ENCODE results near the gene R3HDML. TPM values are rescaled to one million over a fixed set of nuclear protein-coding genes. Genes with fewer than 3 reads are reported as not detected.
"Not testable (repeated sequence)": the region's sequence is repeated elsewhere in the genome, so short reads cannot be mapped to it uniquely, and the experiment has no call there.

The R3HDML gene
- total and polyA plus RNA-seq, 9 donors = not detected

DNA sequence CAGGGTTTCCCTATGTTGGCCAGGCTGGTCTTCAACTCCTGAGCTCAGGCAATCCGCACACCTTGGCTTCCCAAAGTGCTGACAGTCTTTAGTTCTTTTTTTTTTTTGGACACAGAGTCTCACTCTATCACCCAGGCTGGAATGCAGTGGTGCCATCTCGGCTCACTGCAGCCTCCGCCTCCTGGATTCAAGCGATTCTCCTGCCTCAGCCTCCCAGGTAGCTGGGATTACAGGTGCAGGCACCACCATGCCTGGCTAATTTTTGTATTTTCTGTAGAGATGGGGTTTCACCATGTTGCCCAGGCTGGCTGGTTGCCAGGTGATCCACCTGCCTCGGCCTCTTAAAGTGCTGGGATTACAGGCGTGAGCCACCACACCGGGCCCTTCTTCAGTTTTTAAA lies 9.1 kb upstream of the R3HDML start:
- H3K27ac ChIP-seq (ENCODE audit: low read length); H3K4me3 ChIP-seq (ENCODE audit: low read length); H3K9me3 ChIP-seq (replicated peaks; ENCODE audit: control insufficient read depth, low read depth, low read length); H3K27me3 ChIP-seq (ENCODE audit: control insufficient read depth, insufficient read depth, low read length); H3K4me1 ChIP-seq (ENCODE audit: control insufficient read depth, insufficient read depth, low read length); DNase-seq; H3K36me3 ChIP-seq (ENCODE audit: control insufficient read depth, insufficient read depth, low read length): not testable (repeated sequence)
- 83% methylated on average over 7 of the region's 7 CpGs for WGBS (ENCODE audit: insufficient coverage)

DNA sequence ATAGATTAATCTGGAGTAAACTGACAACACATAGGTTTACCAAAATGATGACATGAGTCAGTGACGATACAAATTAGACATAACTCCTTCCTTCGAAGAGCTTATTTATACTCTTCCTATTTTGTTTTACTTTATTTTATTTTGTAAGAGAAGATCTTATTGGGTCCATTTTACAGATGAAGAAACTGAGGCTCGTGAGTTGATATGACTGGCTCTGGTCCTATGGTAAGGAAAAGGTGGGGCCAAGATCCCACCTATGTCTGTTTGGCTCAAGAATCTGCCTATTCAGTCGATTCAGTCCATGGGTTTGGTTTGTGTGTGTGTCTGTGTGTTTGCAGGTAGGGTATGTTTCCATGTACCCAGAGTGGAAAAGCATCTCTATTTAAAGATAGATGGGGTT lies 8.4 kb upstream of the R3HDML start:
- H3K9me3 ChIP-seq (replicated peaks; ENCODE audit: control insufficient read depth, low read depth, low read length) = no peaks in the 10 kb centered on the region
- no peak overlapping the region for H3K27ac ChIP-seq (ENCODE audit: low read length)
- no peak for DNase-seq
- H3K36me3 ChIP-seq (ENCODE audit: control insufficient read depth, insufficient read depth, low read length) = no peaks in the 10 kb centered on the region
- WGBS (ENCODE audit: insufficient coverage) = 100% methylated on average over 1 of the region's 4 CpGs
- peaks cover 8% of the 10 kb centered on the region for H3K4me1 ChIP-seq (ENCODE audit: control insufficient read depth, insufficient read depth, low read length)
- H3K4me3 ChIP-seq (ENCODE audit: low read length) = no peak overlapping the region
- H3K27me3 ChIP-seq (ENCODE audit: control insufficient read depth, insufficient read depth, low read length) = no peaks in the 10 kb centered on the region

DNA sequence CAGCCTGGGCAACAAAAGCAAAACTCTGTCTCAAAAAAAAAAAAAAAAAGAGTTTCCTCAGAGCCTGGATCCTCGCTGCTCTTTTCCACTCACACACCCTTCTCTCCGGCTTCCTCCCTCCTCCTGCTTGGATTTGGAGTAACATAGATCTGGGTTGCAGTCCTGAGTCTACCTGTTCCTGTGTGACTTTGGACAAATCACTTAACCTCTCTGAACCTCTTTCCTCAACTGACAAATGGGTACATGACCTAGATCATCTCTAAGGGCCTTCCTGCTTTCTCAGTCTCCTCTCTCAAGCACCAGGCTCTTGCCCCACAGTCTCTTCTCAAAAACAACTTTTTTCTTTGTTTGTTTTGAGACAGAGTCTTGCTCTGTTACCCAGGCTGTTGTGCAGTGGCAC lies 5.6 kb upstream of the R3HDML start:
- DNase-seq = no peak
- no peak overlapping the region for H3K27ac ChIP-seq (ENCODE audit: low read length)
- no CpG with 5 or more reads among the region's 2 CpGs for WGBS (ENCODE audit: insufficient coverage)
- peaks cover 5% of the 10 kb centered on the region for H3K27me3 ChIP-seq (ENCODE audit: control insufficient read depth, insufficient read depth, low read length)
- no peaks in the 10 kb centered on the region for H3K36me3 ChIP-seq (ENCODE audit: control insufficient read depth, insufficient read depth, low read length)
- H3K4me3 ChIP-seq (ENCODE audit: low read length) = no peak overlapping the region
- peaks cover 8% of the 10 kb centered on the region for H3K4me1 ChIP-seq (ENCODE audit: control insufficient read depth, insufficient read depth, low read length)
- H3K9me3 ChIP-seq (replicated peaks; ENCODE audit: control insufficient read depth, low read depth, low read length) = no peaks in the 10 kb centered on the region

DNA sequence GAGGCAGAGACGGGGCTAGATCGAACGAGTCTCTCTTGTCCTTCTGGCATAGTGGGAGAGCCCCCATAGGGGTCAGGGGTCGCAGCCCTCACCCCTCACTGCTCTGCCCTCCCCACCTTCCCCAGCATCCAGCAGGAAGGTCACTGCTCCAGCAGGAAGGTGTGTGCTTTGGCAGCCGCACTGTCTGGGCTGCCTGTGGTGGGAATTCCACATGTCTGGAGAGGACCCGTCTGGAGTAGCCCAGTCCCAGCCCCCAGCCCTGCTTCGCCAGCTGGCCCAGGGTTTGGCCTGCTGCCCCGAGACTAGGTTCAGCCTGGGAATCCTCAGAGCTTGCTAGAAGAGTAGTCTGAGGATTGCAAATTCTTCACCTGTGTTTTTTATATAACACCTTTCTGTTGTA lies 2.5 kb upstream of the R3HDML start:
- DNase-seq = no peak
- H3K27ac ChIP-seq (ENCODE audit: low read length) = no peak overlapping the region
- H3K4me3 ChIP-seq (ENCODE audit: low read length) = no peak overlapping the region
- 15% methylated on average over 5 of the region's 8 CpGs for WGBS (ENCODE audit: insufficient coverage)
- no peaks in the 10 kb centered on the region for H3K9me3 ChIP-seq (replicated peaks; ENCODE audit: control insufficient read depth, low read depth, low read length)
- no peaks in the 10 kb centered on the region for H3K36me3 ChIP-seq (ENCODE audit: control insufficient read depth, insufficient read depth, low read length)
- H3K27me3 ChIP-seq (ENCODE audit: control insufficient read depth, insufficient read depth, low read length) = peaks cover 10% of the 10 kb centered on the region
- no peaks in the 10 kb centered on the region for H3K4me1 ChIP-seq (ENCODE audit: control insufficient read depth, insufficient read depth, low read length)

DNA sequence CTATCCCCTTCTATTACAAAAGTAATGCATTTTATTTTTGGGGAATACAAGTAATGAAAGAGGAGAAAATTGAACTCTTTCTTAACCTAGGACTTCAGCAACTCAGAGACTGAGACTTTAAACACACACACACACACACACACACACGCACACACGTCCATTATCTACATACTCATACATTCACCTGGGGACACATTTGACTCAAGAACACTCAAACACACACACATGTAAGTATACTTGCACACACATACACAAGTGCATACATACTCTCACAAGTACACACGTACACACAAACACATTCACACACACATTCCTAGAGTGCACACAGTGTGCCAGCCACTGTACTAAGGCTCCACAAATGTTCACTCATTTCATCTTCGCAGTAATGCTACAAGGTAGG lies 2.1 kb upstream of the R3HDML start:
- peaks cover 10% of the 10 kb centered on the region for H3K27me3 ChIP-seq (ENCODE audit: control insufficient read depth, insufficient read depth, low read length)
- no peaks in the 10 kb centered on the region for H3K36me3 ChIP-seq (ENCODE audit: control insufficient read depth, insufficient read depth, low read length)
- no peaks in the 10 kb centered on the region for H3K4me1 ChIP-seq (ENCODE audit: control insufficient read depth, insufficient read depth, low read length)
- no peak overlapping the region for H3K27ac ChIP-seq (ENCODE audit: low read length)
- H3K9me3 ChIP-seq (replicated peaks; ENCODE audit: control insufficient read depth, low read depth, low read length) = no peaks in the 10 kb centered on the region
- no peak overlapping the region for H3K4me3 ChIP-seq (ENCODE audit: low read length)
- WGBS (ENCODE audit: insufficient coverage) = 55% methylated on average over 3 of the region's 4 CpGs
- no peak for DNase-seq

DNA sequence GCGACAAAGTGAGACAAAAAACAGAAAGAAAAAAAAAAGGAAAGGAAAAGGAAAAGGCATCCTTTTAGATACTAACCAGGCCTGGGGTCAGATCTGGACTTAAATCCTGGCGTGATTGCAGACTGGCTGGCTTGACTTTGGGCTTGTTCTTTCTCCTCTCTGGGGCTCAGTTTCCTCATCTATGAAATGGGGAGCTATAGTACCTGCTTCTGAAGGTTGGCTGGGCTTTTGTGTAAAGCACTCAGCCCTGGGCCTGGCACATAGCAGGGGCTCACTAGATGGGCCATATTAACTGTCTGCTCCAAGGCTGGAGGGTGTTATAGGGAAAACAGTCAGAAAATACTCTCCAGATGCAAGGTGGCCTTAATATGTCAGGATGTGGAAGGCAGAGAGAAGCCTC lies 1.2 kb upstream of the R3HDML start:
- Histone ChIP-seq H3K4me1 (ENCODE audit: control insufficient read depth, insufficient read depth, low read length) (no peaks in the 10 kb centered on the region), H3K4me3 (ENCODE audit: low read length) (no peak overlapping the region), H3K9me3 (replicated peaks; ENCODE audit: control insufficient read depth, low read depth, low read length) (no peaks in the 10 kb centered on the region), H3K27ac (ENCODE audit: low read length) (no peak overlapping the region), H3K36me3 (ENCODE audit: control insufficient read depth, insufficient read depth, low read length) (no peaks in the 10 kb centered on the region), H3K27me3 (ENCODE audit: control insufficient read depth, insufficient read depth, low read length) (peaks cover 10% of the 10 kb centered on the region)
- WGBS (ENCODE audit: insufficient coverage) = 100% methylated on average over 1 of the region's 2 CpGs
- no peak for DNase-seq

DNA sequence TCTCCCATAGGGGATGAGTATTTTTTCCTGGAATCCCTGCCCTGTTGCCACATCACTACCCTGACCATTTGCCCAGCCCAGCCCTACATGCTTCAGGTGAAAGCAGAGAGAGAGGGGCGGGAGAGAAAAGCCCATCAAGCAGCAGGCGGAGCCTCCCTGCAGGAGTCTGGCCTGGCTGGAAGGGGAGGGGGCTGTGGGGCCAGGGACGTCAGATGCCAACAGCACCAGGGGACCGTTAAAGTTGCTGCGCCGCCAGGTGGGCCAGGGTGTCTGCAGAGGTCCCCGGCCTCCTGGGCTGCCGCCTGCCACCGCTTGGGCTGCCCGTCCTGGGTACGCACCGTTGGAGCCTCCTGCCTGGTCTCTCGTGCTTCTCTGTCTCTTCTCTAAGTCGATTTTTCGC lies 757 bp upstream of the R3HDML start:
- Histone ChIP-seq H3K36me3 (ENCODE audit: control insufficient read depth, insufficient read depth, low read length) (no peaks in the 10 kb centered on the region), H3K4me3 (ENCODE audit: low read length) (no peak overlapping the region), H3K27me3 (ENCODE audit: control insufficient read depth, insufficient read depth, low read length) (peaks cover 10% of the 10 kb centered on the region), H3K9me3 (replicated peaks; ENCODE audit: control insufficient read depth, low read depth, low read length) (no peaks in the 10 kb centered on the region), H3K4me1 (ENCODE audit: control insufficient read depth, insufficient read depth, low read length) (no peaks in the 10 kb centered on the region), H3K27ac (ENCODE audit: low read length) (no peak overlapping the region)
- no peak for DNase-seq
- 18% methylated on average over 13 of the region's 15 CpGs for WGBS (ENCODE audit: insufficient coverage)

DNA sequence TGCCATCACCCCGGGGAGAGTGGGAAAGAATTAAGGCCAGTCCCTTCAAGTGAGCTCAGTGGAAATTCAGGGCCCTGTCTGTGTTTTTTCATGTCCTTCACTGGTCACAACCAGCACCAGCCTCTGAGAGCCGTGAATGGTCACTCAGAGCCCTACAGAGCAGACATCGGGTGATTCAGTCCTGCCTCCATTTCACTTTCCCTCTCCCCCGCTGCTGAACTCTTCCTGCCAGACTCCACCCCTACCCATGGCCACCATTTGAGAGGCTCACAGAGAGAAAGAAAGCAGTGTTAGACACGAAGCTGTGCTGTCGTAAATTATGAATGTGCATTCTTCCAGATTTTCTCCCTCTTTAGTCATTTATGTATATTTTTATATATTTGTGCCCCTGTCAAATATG lies 5.4 kb downstream of the R3HDML start:
- Histone ChIP-seq H3K4me1 (ENCODE audit: control insufficient read depth, insufficient read depth, low read length) (no peaks in the 10 kb centered on the region), H3K36me3 (ENCODE audit: control insufficient read depth, insufficient read depth, low read length) (no peaks in the 10 kb centered on the region), H3K4me3 (ENCODE audit: low read length) (no peak overlapping the region), H3K27me3 (ENCODE audit: control insufficient read depth, insufficient read depth, low read length) (peaks cover 2% of the 10 kb centered on the region), H3K27ac (ENCODE audit: low read length) (no peak overlapping the region), H3K9me3 (replicated peaks; ENCODE audit: control insufficient read depth, low read depth, low read length) (no peaks in the 10 kb centered on the region)
- DNase-seq = no peak
- 63% methylated on average over 2 of the region's 6 CpGs for WGBS (ENCODE audit: insufficient coverage)

DNA sequence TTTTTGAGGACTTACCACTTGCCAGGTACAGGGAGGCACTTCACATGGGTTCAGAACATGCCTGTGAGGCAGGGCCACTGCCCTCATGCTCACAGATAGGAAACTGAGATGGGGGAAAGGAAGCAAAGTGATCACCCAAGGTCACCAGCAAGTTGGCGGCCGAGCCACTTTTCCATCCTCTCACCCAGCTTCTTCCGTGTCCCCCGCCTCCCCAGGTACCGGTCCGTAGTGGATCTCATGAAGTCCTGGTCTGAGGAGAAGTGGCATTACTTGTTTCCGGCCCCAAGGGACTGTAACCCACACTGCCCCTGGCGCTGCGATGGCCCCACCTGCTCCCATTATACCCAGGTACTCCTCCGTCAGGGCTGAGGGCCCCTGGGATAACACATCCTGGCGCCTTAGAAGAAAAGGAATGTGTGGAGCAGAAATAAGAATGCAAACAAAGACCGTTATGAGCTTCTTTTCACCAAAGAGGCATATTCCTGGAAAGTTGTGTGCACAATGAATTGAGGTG lies 6.4 kb downstream of the R3HDML start:
- no peak for DNase-seq
- WGBS (ENCODE audit: insufficient coverage) = 45% methylated on average over 2 of the region's 12 CpGs
- H3K4me1 ChIP-seq (ENCODE audit: control insufficient read depth, insufficient read depth, low read length) = no peaks in the 10 kb centered on the region
- H3K27me3 ChIP-seq (ENCODE audit: control insufficient read depth, insufficient read depth, low read length) = peaks cover 2% of the 10 kb centered on the region
- H3K36me3 ChIP-seq (ENCODE audit: control insufficient read depth, insufficient read depth, low read length) = no peaks in the 10 kb centered on the region
- no peaks in the 10 kb centered on the region for H3K9me3 ChIP-seq (replicated peaks; ENCODE audit: control insufficient read depth, low read depth, low read length)
- no peak overlapping the region for H3K27ac ChIP-seq (ENCODE audit: low read length)
- no peak overlapping the region for H3K4me3 ChIP-seq (ENCODE audit: low read length)

DNA sequence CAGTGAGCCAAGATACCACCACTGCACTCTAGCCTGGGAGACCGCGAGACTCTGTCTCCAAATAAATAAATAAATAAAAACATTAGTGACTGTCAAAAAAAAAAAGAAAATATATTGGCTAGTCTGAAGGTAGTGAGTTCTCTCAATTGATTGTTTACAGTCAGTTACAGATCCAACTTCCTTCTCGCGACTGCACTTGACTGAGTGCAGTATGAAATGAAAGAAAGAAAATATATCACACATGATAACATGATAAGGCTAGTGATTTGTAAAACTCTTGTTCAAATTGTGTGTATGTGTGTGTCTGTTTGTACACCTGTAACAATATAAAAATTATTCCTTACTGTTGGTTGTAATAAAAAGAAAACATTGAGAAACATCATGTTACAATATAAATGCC lies 7.9 kb downstream of the R3HDML start:
- Histone ChIP-seq H3K36me3 (ENCODE audit: control insufficient read depth, insufficient read depth, low read length) (no peaks in the 10 kb centered on the region), H3K27me3 (ENCODE audit: control insufficient read depth, insufficient read depth, low read length) (peaks cover 2% of the 10 kb centered on the region), H3K4me1 (ENCODE audit: control insufficient read depth, insufficient read depth, low read length) (no peaks in the 10 kb centered on the region), H3K4me3 (ENCODE audit: low read length) (no peak overlapping the region), H3K27ac (ENCODE audit: low read length) (no peak overlapping the region), H3K9me3 (replicated peaks; ENCODE audit: control insufficient read depth, low read depth, low read length) (no peaks in the 10 kb centered on the region)
- WGBS (ENCODE audit: insufficient coverage) = no CpG with 5 or more reads among the region's 4 CpGs
- no peak for DNase-seq

DNA sequence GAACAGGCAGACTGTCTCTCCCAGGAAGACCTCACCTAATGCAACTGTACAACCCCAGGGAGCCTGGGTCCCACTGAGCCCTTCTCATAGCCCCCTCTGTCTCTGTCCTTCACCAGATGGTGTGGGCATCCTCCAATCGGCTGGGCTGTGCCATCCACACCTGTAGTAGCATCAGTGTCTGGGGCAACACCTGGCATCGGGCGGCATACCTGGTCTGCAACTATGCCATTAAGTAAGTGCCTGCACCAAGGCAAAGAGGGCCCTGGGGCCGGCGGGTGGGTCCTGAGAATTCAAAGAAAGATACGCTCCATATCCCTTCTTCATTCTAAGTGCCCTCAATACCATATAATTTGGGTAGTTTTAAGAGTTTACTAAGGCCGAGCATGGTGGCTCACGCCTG lies 8.3 kb downstream of the R3HDML start:
- 95% methylated on average over 4 of the region's 8 CpGs for WGBS (ENCODE audit: insufficient coverage)
- no peak for DNase-seq

More for the DNA sequence above, 8.3 kb downstream of the R3HDML start:
- Histone ChIP-seq H3K36me3 (ENCODE audit: control insufficient read depth, insufficient read depth, low read length) (no peaks in the 10 kb centered on the region), H3K4me3 (ENCODE audit: low read length) (no peak overlapping the region), H3K27me3 (ENCODE audit: control insufficient read depth, insufficient read depth, low read length) (peaks cover 2% of the 10 kb centered on the region), H3K9me3 (replicated peaks; ENCODE audit: control insufficient read depth, low read depth, low read length) (no peaks in the 10 kb centered on the region), H3K27ac (ENCODE audit: low read length) (no peak overlapping the region), H3K4me1 (ENCODE audit: control insufficient read depth, insufficient read depth, low read length) (no peaks in the 10 kb centered on the region)

Measured in muscle of leg (tissue), 11 donors.